ENCODE measurements around the gene ADAM33. TPM values are rescaled to one million over a fixed set of nuclear protein-coding genes. Genes with fewer than 3 reads are reported as not detected.

The ADAM33 gene
- total RNA-seq, 6 experiments from 2014 or later = 0.24 to 0.51 (median 0.45) TPM

DNA sequence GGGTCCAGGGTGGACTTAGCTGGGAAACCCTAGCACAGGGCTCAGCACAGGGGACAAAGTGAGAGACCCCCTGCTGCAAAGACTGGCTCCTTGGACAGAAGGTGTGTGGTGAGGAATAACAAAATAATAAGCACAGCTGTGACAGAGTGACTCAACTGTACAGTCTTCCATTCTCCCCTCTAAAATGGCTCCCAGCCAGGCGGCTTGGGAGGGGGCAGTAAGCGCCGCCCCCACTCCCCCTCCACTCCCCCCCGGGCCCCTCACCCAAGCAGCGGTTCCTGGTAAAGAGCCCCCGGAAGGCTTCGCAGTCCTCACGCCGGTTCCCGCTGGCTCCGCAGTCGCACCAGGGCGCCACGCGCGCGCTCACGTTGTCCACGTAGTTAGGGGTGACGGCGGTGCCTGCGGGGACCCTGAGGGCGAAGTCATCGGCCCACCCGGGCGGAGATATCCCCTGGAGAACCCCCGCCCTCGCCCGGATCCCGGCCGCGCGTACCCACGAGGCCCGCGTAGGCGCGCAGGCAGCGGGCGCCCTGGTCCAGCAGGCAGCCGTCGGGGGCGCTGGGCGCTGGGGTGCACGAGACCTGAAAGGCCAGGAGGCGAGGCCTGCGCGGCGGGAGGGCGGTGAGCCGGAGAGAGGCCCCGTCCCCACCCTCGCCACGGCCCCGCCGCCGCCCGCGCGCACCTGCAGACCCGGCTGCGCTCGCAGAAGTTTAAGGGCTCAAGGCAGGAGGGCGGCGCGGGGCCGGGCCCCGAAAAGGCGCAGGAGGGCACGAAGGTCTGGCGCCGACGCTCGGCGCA lies 21.3 kb downstream of the ADAM33 start:
- Histone ChIP-seq H3K27me3 (no peaks in the 10 kb centered on the region), H3K9me3 (no peaks in the 10 kb centered on the region), H3K27ac (no peak overlapping the region), H3K4me1 (no peaks in the 10 kb centered on the region), H3K4me3 (no peak overlapping the region), H3K36me3 (no peaks in the 10 kb centered on the region)
- ATAC-seq (no peak), DNase-seq (peak in 1 of 3 donors; percentile 30)
- TF ChIP-seq POLR2A (IDR thresholded peaks at IDR 0.05) = no peak
- TF ChIP-seq, protein P1, sequence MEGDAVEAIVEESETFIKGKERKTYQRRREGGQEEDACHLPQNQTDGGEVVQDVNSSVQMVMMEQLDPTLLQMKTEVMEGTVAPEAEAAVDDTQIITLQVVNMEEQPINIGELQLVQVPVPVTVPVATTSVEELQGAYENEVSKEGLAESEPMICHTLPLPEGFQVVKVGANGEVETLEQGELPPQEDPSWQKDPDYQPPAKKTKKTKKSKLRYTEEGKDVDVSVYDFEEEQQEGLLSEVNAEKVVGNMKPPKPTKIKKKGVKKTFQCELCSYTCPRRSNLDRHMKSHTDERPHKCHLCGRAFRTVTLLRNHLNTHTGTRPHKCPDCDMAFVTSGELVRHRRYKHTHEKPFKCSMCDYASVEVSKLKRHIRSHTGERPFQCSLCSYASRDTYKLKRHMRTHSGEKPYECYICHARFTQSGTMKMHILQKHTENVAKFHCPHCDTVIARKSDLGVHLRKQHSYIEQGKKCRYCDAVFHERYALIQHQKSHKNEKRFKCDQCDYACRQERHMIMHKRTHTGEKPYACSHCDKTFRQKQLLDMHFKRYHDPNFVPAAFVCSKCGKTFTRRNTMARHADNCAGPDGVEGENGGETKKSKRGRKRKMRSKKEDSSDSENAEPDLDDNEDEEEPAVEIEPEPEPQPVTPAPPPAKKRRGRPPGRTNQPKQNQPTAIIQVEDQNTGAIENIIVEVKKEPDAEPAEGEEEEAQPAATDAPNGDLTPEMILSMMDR (IDR thresholded peaks at IDR 0.05) = no peak
- intact Hi-C loops (cut with DNase I) = no loop called here
- WGBS (ENCODE audit: insufficient coverage, low coverage, low lambda C conversion rate, missing lambda C conversion rate) = 2% methylated on average over 20 of the region's 75 CpGs

DNA sequence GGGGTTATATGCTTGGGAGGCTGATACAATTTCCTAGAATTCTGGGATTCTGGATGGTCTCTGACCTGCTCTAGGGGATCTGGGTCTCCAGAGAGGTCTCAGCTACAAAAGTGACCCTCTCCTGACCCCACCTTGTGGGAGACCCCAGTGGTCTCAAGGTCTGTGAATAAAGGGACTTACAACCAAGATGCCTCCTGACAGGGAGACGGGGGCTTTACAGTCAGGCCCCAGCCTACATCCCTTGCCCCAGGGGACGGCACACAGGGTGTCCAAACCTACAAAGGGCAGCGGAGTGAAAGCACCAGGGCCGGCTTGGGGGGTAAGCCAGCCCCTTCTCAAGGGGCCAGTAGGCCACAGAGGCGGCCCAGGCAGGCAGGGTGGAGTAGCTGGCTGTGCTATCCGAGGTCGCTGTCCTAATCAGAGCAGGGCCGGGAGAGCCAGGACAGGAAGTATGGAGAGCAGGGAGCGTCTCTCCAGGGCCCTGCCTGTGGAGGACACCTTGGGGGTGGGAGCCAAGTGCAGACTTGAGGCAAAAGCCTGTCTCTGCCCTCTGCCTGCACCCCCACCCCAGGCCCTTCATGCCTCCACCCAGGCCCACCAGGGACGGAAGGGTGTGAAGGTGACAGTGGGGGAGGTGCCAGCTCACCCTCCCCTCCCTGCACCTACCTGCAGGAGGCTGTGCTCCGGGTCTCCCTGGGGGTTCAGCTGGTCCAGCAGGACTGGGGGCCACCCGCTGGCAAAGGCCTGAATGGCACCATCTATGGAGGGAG lies 22.1 kb downstream of the ADAM33 start:
- no peaks in the 10 kb centered on the region for H3K9me3 ChIP-seq
- TF ChIP-seq, protein P1 (IDR thresholded peaks at IDR 0.05) = no peak
- no peak for TF ChIP-seq POLR2A (IDR thresholded peaks at IDR 0.05)
- no peak overlapping the region for H3K4me3 ChIP-seq
- WGBS (ENCODE audit: insufficient coverage, low coverage, low lambda C conversion rate, missing lambda C conversion rate) = 0% methylated on average over 1 of the region's 12 CpGs
- DNase-seq (peak in 1 of 3 donors; percentile 36), ATAC-seq (no peak)
- no peaks in the 10 kb centered on the region for H3K27me3 ChIP-seq
- no peaks in the 10 kb centered on the region for H3K4me1 ChIP-seq
- intact Hi-C loops (cut with DNase I) = no loop called here
- no peak overlapping the region for H3K27ac ChIP-seq
- no peaks in the 10 kb centered on the region for H3K36me3 ChIP-seq

DNA sequence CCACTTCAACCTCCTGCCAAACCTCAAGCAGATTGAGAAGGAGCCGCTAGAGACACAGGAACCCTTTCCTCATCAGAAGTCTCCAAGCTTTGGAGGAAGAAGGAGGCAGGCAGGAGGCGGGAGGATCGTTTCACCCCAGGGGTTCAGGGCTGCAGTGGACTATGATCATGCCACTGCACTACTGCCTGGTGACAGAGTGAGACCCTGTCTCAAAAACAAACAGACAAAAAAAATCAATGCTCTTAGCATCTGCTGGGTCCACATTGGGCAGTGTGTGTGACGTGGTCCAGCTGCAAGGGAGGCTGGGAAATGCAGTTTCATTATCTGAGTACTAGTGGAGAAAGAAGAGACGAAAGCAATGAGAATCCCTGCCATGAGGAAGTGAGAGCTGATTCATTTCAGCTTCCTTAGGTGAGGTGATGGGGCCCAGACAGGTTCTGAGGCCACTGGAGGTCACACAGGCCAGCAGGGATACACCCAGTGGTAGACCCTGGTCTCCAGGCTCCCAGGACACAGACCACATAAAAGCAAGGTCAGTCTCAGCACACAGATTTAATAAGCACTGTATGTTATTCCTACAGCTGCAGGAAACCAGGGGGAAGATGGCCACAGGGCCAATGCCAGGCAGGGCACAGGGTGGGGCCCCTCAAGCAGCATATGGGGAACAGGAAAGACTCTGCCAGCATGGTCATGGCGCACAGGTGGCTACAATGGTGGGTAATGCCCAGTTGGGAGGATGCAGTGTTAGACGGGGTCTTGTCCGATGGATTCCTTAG lies 22.9 kb downstream of the ADAM33 start:
- TF ChIP-seq, protein P1 (IDR thresholded peaks at IDR 0.05) = no peak
- no peak for TF ChIP-seq POLR2A (IDR thresholded peaks at IDR 0.05)
- intact Hi-C loops (cut with DNase I) = no loop called here
- Histone ChIP-seq H3K36me3 (no peaks in the 10 kb centered on the region), H3K27me3 (no peaks in the 10 kb centered on the region), H3K4me3 (no peak overlapping the region), H3K27ac (no peak overlapping the region), H3K9me3 (no peaks in the 10 kb centered on the region), H3K4me1 (no peaks in the 10 kb centered on the region)
- no peak for ATAC-seq
- 13% methylated on average over 1 of the region's 8 CpGs for WGBS (ENCODE audit: insufficient coverage, low coverage, low lambda C conversion rate, missing lambda C conversion rate)
- peak in 1 of 3 donors; percentile 18 for DNase-seq

DNA sequence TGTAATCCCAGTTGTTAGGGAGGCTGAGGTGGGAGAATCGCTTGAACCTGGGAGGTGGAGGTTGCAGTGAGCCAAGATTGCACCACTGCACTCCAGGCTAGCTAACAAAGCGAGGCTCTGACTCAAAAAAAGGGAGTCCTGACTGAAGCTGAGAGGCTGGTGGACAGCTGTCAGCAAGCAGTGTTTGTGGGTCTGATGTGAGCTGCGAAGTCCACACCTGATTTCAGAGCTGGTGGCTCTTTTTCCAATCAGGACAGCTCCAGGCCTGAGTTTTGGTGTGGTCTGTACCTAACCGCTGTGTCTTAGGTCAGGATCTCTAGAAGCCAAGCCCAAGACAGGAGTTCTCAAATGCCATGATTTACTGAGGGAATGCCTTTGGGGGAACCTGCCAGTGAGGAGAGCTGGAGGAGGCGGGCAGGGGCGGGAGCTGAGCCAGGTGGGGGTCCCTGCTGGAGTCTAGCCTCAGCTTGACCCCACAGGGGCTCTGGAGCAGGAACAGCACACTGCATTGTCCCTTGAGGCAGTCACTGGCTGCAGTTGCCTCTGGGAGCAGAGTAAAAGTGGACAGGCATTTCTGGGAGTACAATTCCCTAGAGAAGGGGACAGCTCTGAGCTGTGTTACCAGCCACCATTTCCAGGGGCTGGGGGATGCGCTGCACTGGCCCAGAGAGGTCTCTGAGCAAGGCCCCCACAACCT lies 23.6 kb downstream of the ADAM33 start:
- H3K27me3 ChIP-seq = no peaks in the 10 kb centered on the region
- ATAC-seq = no peak
- no peak overlapping the region for H3K4me3 ChIP-seq
- H3K36me3 ChIP-seq = no peaks in the 10 kb centered on the region
- H3K4me1 ChIP-seq = no peaks in the 10 kb centered on the region
- H3K27ac ChIP-seq = no peak overlapping the region
- peak in 1 of 3 donors; percentile 34 for DNase-seq
- H3K9me3 ChIP-seq = no peaks in the 10 kb centered on the region
- TF ChIP-seq, protein P1 (IDR thresholded peaks at IDR 0.05) = no peak
- TF ChIP-seq POLR2A (IDR thresholded peaks at IDR 0.05) = no peak
- intact Hi-C loops (cut with DNase I) = no loop called here
- WGBS (ENCODE audit: insufficient coverage, low coverage, low lambda C conversion rate, missing lambda C conversion rate) = 85% methylated on average over 4 of the region's 7 CpGs

Data from right lobe of liver (tissue), 6 donors.